PFSK-1 (cell line): Measurements from ENCODE around the gene PALMD.

Experiments
- FOXP2 ChIP-seq: optimal IDR thresholded peaks from 2 replicates; pipeline ENCODE3; 2011; ENCODE audit warnings: borderline replicate concordance, control low read depth, inconsistent platforms; ENCODE audit not compliant: insufficient read depth; ENCODE audit errors: extremely low read length, extremely low read depth
- POLR2AphosphoS5 ChIP-seq: IDR thresholded peaks from 2 replicates; pipeline ENCODE4 v1.6.1; 2012; ENCODE audit warnings: low read depth, mild to moderate bottlenecking, control low read depth, low read length, moderate library complexity
- REST ChIP-seq, 2 experiments: IDR thresholded peaks; 2 replicates each; pipeline versions ENCODE4 v1.6.1 to v1.8.0; 2011 to 2012; ENCODE audit warnings: low read depth in 2 of 2, low read length in 2 of 2, control low read depth in 1 of 2, inconsistent platforms in 1 of 2, mild to moderate bottlenecking in 1 of 2, moderate library complexity in 1 of 2; ENCODE audit not compliant: insufficient read depth in 1 of 2
- SIN3A ChIP-seq: IDR thresholded peaks from 2 replicates; pipeline ENCODE4 v1.6.1; 2012; ENCODE audit warnings: mild to moderate bottlenecking, low read length, moderate library complexity, borderline replicate concordance; ENCODE audit not compliant: insufficient read depth
- TAF1 ChIP-seq: IDR thresholded peaks from 2 replicates; pipeline ENCODE4 v1.6.1; 2012; ENCODE audit warnings: low read length, control low read depth, borderline replicate concordance; ENCODE audit not compliant: insufficient read depth

PALMD gene

GRCh38 chr1:99697580-99697979, 51.7 kb downstream of the PALMD start:
- no peak for TF ChIP-seq SIN3A
- TF ChIP-seq TAF1: no peak
- TF ChIP-seq FOXP2: no peak
- no peak for TF ChIP-seq POLR2AphosphoS5
- TF ChIP-seq REST (IDR thresholded peaks at IDR 0.05; ENCODE audit: insufficient read depth in 1 of 2, low read depth in 2 of 2, low read length in 2 of 2): no peak

GRCh38 chr1:99700020-99700419, 54.1 kb downstream of the PALMD start:
- no peak for TF ChIP-seq POLR2AphosphoS5
- no peak for TF ChIP-seq TAF1
- no peak for TF ChIP-seq REST (IDR thresholded peaks at IDR 0.05; ENCODE audit: insufficient read depth in 1 of 2, low read depth in 2 of 2, low read length in 2 of 2)
- TF ChIP-seq FOXP2: no peak
- no peak for TF ChIP-seq SIN3A

DNA sequence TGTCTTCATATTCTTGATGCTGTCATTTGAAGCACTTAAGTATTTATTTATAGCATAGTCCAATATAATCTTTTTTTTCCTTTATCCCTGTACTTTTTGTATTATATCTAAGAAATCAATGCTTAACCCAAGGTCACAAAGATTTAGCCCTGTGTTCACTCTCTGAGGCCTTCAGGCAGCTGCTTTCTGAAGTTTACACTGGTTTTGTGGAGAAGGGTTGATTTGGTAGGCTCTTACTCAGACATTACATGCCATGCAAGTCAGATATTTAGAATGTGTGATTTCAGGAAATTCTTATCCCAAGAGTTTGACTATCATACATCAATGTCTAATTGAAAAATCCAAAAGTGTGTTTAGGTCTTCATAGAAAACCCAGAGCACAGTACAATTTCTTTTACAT, 56.3 kb downstream of the PALMD start:
- TF ChIP-seq SIN3A: no peak
- no peak for TF ChIP-seq TAF1
- TF ChIP-seq POLR2AphosphoS5: no peak
- TF ChIP-seq REST (IDR thresholded peaks at IDR 0.05; ENCODE audit: insufficient read depth in 1 of 2, low read depth in 2 of 2, low read length in 2 of 2): no peak
- TF ChIP-seq FOXP2: no peak

DNA sequence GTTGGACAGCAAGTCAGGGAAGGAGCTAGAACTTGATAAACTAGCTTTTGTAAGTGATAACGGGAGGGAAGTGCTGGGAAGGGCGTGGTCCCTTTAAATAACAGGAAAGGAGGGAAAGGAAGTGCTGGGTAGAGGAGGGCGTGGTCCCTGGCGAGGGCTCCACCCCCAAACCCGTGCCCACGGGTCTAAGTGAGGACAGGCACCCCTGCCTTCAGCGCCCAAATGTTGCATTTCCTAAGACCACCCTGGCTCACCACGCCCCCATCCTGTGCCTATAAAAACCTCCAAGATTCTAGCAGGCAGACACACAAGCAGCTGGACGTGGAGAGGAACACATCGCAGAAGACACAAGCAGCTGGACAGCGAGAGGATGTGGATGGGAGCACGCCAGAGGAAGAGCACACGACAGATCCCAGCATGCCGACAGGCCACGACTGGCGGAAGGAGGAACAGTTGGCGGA, 58.5 kb downstream of the PALMD start:
- peak; percentile 56; the same call in 1 of the 2 replicates for TF ChIP-seq TAF1
- no peak; the same call in 1 of the 2 replicates for TF ChIP-seq SIN3A
- peak; percentile 63; the same call in 1 of the 2 replicates for TF ChIP-seq POLR2AphosphoS5
- no peak for TF ChIP-seq FOXP2
- TF ChIP-seq REST (IDR thresholded peaks at IDR 0.05; ENCODE audit: insufficient read depth in 1 of 2, low read depth in 2 of 2, low read length in 2 of 2): peak; percentile 66 to 83; a peak in 3 of 4 replicates

- no peak for TF ChIP-seq POLR2AphosphoS5
- no peak for TF ChIP-seq TAF1
- no peak for TF ChIP-seq SIN3A
- no peak for TF ChIP-seq REST (IDR thresholded peaks at IDR 0.05; ENCODE audit: insufficient read depth in 1 of 2, low read depth in 2 of 2, low read length in 2 of 2)
- TF ChIP-seq FOXP2: no peak
These were observed 59.5 kb downstream of the PALMD start for GRCh38 chr1:99705385-99705784.
